ENCODE measurements around the gene PKMYT1. TPM values are rescaled to one million over a fixed set of nuclear protein-coding genes. Genes with fewer than 3 reads are reported as not detected.
"Not testable (repeated sequence)": the region's sequence is repeated elsewhere in the genome, so short reads cannot be mapped to it uniquely, and the experiment has no call there.

PKMYT1 gene
- polyA plus RNA-seq, 1 donor from 2014 or later, result 2.9 TPM

- not testable (repeated sequence) for H3K79me2 ChIP-seq (replicated peaks; ENCODE audit: insufficient read depth, low read length); H3F3A ChIP-seq (ENCODE audit: insufficient read depth, low read length, poor library complexity, severe bottlenecking); H3K9me2 ChIP-seq (ENCODE audit: insufficient read depth, low read length); H3K9ac ChIP-seq (ENCODE audit: low read length); H3K36me3 ChIP-seq (ENCODE audit: insufficient read depth, low read length); H3K9me3 ChIP-seq (ENCODE audit: low read length); H4K20me1 ChIP-seq (ENCODE audit: insufficient read depth); H3K4me2 ChIP-seq (ENCODE audit: low read length); H2AFZ ChIP-seq (ENCODE audit: low read depth, low read length); H3K27ac ChIP-seq (ENCODE audit: low read length); H3K27me3 ChIP-seq (ENCODE audit: insufficient read depth, low read depth, low read length); H3K4me3 ChIP-seq (ENCODE audit: low read length)
These were observed 48.9 kb downstream of the PKMYT1 start for GRCh38 chr16:2931231-2931914.

GRCh38 chr16:2930236-2930635 is 50.0 kb downstream of the PKMYT1 start:
- TF ChIP-seq EZH2 (IDR thresholded peaks at IDR 0.05; ENCODE audit: borderline replicate concordance, insufficient read depth, low read length, poor library complexity, severe bottlenecking) (no peak), TAF1 (IDR thresholded peaks at IDR 0.05; ENCODE audit: low read depth) (no peak), POLR2AphosphoS5 (IDR thresholded peaks at IDR 0.05) (no peak), MXI1 (conservative IDR thresholded peaks at IDR 0.05; ENCODE audit: poor library complexity, severe bottlenecking) (no peak), EP300 (conservative IDR thresholded peaks at IDR 0.05; ENCODE audit: poor library complexity, severe bottlenecking) (no peak), SMC3 (conservative IDR thresholded peaks at IDR 0.05; ENCODE audit: poor library complexity) (no peak), CTCF (IDR thresholded peaks at IDR 0.05; ENCODE audit: poor library complexity, severe bottlenecking) (no peak), RAD21 (conservative IDR thresholded peaks at IDR 0.05) (no peak)
- TF ChIP-seq, protein P1, sequence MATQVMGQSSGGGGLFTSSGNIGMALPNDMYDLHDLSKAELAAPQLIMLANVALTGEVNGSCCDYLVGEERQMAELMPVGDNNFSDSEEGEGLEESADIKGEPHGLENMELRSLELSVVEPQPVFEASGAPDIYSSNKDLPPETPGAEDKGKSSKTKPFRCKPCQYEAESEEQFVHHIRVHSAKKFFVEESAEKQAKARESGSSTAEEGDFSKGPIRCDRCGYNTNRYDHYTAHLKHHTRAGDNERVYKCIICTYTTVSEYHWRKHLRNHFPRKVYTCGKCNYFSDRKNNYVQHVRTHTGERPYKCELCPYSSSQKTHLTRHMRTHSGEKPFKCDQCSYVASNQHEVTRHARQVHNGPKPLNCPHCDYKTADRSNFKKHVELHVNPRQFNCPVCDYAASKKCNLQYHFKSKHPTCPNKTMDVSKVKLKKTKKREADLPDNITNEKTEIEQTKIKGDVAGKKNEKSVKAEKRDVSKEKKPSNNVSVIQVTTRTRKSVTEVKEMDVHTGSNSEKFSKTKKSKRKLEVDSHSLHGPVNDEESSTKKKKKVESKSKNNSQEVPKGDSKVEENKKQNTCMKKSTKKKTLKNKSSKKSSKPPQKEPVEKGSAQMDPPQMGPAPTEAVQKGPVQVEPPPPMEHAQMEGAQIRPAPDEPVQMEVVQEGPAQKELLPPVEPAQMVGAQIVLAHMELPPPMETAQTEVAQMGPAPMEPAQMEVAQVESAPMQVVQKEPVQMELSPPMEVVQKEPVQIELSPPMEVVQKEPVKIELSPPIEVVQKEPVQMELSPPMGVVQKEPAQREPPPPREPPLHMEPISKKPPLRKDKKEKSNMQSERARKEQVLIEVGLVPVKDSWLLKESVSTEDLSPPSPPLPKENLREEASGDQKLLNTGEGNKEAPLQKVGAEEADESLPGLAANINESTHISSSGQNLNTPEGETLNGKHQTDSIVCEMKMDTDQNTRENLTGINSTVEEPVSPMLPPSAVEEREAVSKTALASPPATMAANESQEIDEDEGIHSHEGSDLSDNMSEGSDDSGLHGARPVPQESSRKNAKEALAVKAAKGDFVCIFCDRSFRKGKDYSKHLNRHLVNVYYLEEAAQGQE (IDR thresholded peaks at IDR 0.05; ENCODE audit: borderline replicate concordance), result no peak
- no peaks in the 10 kb centered on the region for H3F3A ChIP-seq (ENCODE audit: insufficient read depth, low read length, poor library complexity, severe bottlenecking)
- no peak overlapping the region for H3K27ac ChIP-seq (ENCODE audit: low read length)
- no peaks in the 10 kb centered on the region for H3K9me3 ChIP-seq (ENCODE audit: low read length)
- H3K36me3 ChIP-seq (ENCODE audit: insufficient read depth, low read length), result no peaks in the 10 kb centered on the region
- H2AFZ ChIP-seq (ENCODE audit: low read depth, low read length), result no peak overlapping the region
- no peaks in the 10 kb centered on the region for H3K79me2 ChIP-seq (replicated peaks; ENCODE audit: insufficient read depth, low read length)
- H3K4me2 ChIP-seq (ENCODE audit: low read length), result no peak overlapping the region
- H3K9ac ChIP-seq (ENCODE audit: low read length), result no peak overlapping the region
- no peak overlapping the region for H3K4me3 ChIP-seq (ENCODE audit: low read length)
- no peaks in the 10 kb centered on the region for H3K27me3 ChIP-seq (ENCODE audit: insufficient read depth, low read depth, low read length)
- H3K9me2 ChIP-seq (ENCODE audit: insufficient read depth, low read length), result no peaks in the 10 kb centered on the region
- H4K20me1 ChIP-seq (ENCODE audit: insufficient read depth), result no peaks in the 10 kb centered on the region
